ENCODE results near the gene CHD6.

The CHD6 gene

GRCh38 chr20:41390889-41391288 is 227.3 kb downstream of the CHD6 start:
- no peak for DNase-seq

GRCh38 chr20:41387444-41387851 is 230.7 kb downstream of the CHD6 start:
- no peak for DNase-seq

GRCh38 chr20:41386502-41387427 is 231.4 kb downstream of the CHD6 start:
- DNase-seq: no peak

- no peak for DNase-seq
Observed at GRCh38 chr20:41382791-41383305, 235.3 kb downstream of the CHD6 start.

GRCh38 chr20:41380551-41381193 is 237.5 kb downstream of the CHD6 start:
- DNase-seq: no peak

- no peak for DNase-seq
Observed at GRCh38 chr20:41379551-41379950, 238.6 kb downstream of the CHD6 start.

- DNase-seq: no peak
Observed at GRCh38 chr20:41377275-41377674, 240.9 kb downstream of the CHD6 start.

- no peak for DNase-seq
Observed at GRCh38 chr20:41376349-41376748, 241.8 kb downstream of the CHD6 start.

- DNase-seq: no peak
Observed at GRCh38 chr20:41375846-41376245, 242.3 kb downstream of the CHD6 start.

- no peak for DNase-seq
Observed at GRCh38 chr20:41373931-41374920, 244.0 kb downstream of the CHD6 start.

GRCh38 chr20:41373251-41373783 is 244.9 kb downstream of the CHD6 start:
- DNase-seq: no peak

GRCh38 chr20:41371371-41371770 is 246.8 kb downstream of the CHD6 start:
- DNase-seq: peak; percentile 98

GRCh38 chr20:41370176-41370575 is 248.0 kb downstream of the CHD6 start:
- DNase-seq: no peak

- DNase-seq: no peak
Observed at GRCh38 chr20:41369673-41370072, 248.5 kb downstream of the CHD6 start.

- DNase-seq: no peak
Observed at GRCh38 chr20:41367956-41368355, 250.2 kb downstream of the CHD6 start.

- DNase-seq: no peak
Observed at GRCh38 chr20:41367393-41367695, 250.8 kb downstream of the CHD6 start.

GRCh38 chr20:41366546-41367392 is 251.4 kb downstream of the CHD6 start, which contains the start of gene EMILIN3:
Gene EMILIN3, minus strand, starts transcription at chr20:41366818. Its CDS starts 184 bp downstream, at chr20:41366634.
- DNase-seq: no peak

- DNase-seq: peak; percentile 25
Observed at GRCh38 chr20:41365777-41366545, 252.2 kb downstream of the CHD6 start.

- DNase-seq: no peak
Observed at GRCh38 chr20:41364967-41365765, 253.0 kb downstream of the CHD6 start.
